Ovary (tissue), 9 donors: Measurements from ENCODE around the gene NRL. TPM values are rescaled to one million over a fixed set of nuclear protein-coding genes. Genes with fewer than 3 reads are reported as not detected.
A peak's percentile ranks its signal among the peaks of the same experiment; 100 is the strongest.

Experiments used
- DNase-seq, 5 donors: peaks; one replicate each; pipeline ENCODE4 v3.0.0-alpha.2; 2019 to 2020
- H3K27ac ChIP-seq, 2 donors: fragments of 200-600 bp; one replicate each; pipeline versions ENCODE4 v1.5.1 to v1.8.0; 2019 to 2022
- H3K27me3 ChIP-seq: fragments of 200-600 bp; one replicate; pipeline ENCODE4 v1.8.0; 2022
- H3K36me3 ChIP-seq: fragments of 200-600 bp; sonication (generic); one replicate; pipeline ENCODE4 v1.5.1; 2019
- H3K4me1 ChIP-seq: one replicate; pipeline ENCODE4 v1.8.1; 2013; ENCODE audit warnings: mild to moderate bottlenecking, moderate library complexity; ENCODE audit not compliant: insufficient read depth
- H3K4me3 ChIP-seq: fragments of 200-600 bp; sonication (generic); one replicate; pipeline ENCODE4 v1.5.1; 2017
- H3K9me3 ChIP-seq, 2 donors: fragments of 200-600 bp in 1 of 2; sonication (generic) in 1 of 2; one replicate each; pipeline versions ENCODE4 v1.5.1 to v1.8.1; 2013 to 2019; ENCODE audit warnings: mild to moderate bottlenecking in 1 of 2, moderate library complexity in 1 of 2
- EP300 ChIP-seq: sonication (generic); formaldehyde crosslinking; IDR thresholded peaks from one replicate; pipeline ENCODE4 v1.6.1; 2017; ENCODE audit warnings: antibody characterized with exemption
- POLR2A ChIP-seq: fragments of 450-650 bp; IDR thresholded peaks from one replicate; pipeline ENCODE4 v1.6.1; 2017; ENCODE audit warnings: antibody characterized with exemption, mild to moderate bottlenecking, moderate library complexity
- WGBS, 3 donors: extraction: QIAGEN DNeasy Blood & Tissue Kit in 1 of 3; methylation state at CpG; one replicate each; pipeline versions ENCODE4 v1.1.5 to v1.1.7; 2013 to 2017; 5-methylcytosine and 5-hydroxymethylcytosine counted together
- intact Hi-C, 4 donors: fragments of 100-400 bp; cut with DNase I; formaldehyde crosslinking; loops; one replicate each; pipeline versions ENCODE4 v1.11.0 to v1.15.1; 2022 to 2023
- polyA plus RNA-seq, 2 donors: library from polyadenylated mRNA; stranded (reverse); fragments of 200-250 nt in 1 of 2; fragments of 350-450 nt in 1 of 2; fragmentation: Illumina TruSeq in 1 of 2; extraction: RNeasy Lipid Tissue Mini Kit (QIAGEN cat#74804) in 1 of 2; gene quantifications; one replicate each; pipeline ENCODE4 v1.2.3, GENCODE V29; 2013 to 2014
- total RNA-seq, 7 donors: library from RNA; depleted of rRNA in 2 of 7; stranded (reverse); fragments of >200 nt in 2 of 7; fragmentation: NEBNext Ultra II Directional in 3 of 7; extraction: Animal tissue kit (Norgen Biotek cat#: 25700) in 3 of 7; gene quantifications; one replicate each; pipeline versions ENCODE4 v1.1.0 to v1.2.4, GENCODE V29; 2016 to 2023
- TF ChIP-seq, protein P1 (sequence below), 3 donors: fragments of 450-650 bp in 2 of 3; fragments of 200-600 bp in 1 of 3; IDR thresholded peaks; one replicate each; pipeline versions ENCODE4 v1.5.1 to v1.8.0; 2016 to 2022; ENCODE audit warnings: antibody characterized with exemption in 3 of 3, mild to moderate bottlenecking in 1 of 3
- donor health status: DM: no; HTN: no; CAD: no; lungs with moderate emphysema.
- donor health status: DM: no; HTN: no; CAD: no.
- donor health status: Bipolar disorder and iron deficiency.
- donor health status: DM: yes; HTN: yes; CAD: no.
- donor health status: DM: no; HTN: no; CAD: no.
- donor health status: DM: yes; HTN: yes; CAD: no.

NRL gene
- total and polyA plus RNA-seq, 9 donors, result 0.78 to 4.1 (median 2.8) TPM

- H3K27me3 ChIP-seq, result no peaks in the 10 kb centered on the region
- peak overlapping the region; percentile 63 for H3K4me3 ChIP-seq
- peak overlapping the region; percentile 40 to 46 for H3K27ac ChIP-seq
- intact Hi-C loops, result loop anchor here in 1 of 4 donors (10.0 kb wide), 1 partner anchor 109 kb away; the partner anchor contains the start of gene DHRS4L2
- peak in 1 of 5 donors; percentile 34 for DNase-seq
- TF ChIP-seq, protein P1, sequence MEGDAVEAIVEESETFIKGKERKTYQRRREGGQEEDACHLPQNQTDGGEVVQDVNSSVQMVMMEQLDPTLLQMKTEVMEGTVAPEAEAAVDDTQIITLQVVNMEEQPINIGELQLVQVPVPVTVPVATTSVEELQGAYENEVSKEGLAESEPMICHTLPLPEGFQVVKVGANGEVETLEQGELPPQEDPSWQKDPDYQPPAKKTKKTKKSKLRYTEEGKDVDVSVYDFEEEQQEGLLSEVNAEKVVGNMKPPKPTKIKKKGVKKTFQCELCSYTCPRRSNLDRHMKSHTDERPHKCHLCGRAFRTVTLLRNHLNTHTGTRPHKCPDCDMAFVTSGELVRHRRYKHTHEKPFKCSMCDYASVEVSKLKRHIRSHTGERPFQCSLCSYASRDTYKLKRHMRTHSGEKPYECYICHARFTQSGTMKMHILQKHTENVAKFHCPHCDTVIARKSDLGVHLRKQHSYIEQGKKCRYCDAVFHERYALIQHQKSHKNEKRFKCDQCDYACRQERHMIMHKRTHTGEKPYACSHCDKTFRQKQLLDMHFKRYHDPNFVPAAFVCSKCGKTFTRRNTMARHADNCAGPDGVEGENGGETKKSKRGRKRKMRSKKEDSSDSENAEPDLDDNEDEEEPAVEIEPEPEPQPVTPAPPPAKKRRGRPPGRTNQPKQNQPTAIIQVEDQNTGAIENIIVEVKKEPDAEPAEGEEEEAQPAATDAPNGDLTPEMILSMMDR (IDR thresholded peaks at IDR 0.05), result no peak
- TF ChIP-seq EP300, result no peak
- no peak for TF ChIP-seq POLR2A
- H3K36me3 ChIP-seq, result no peaks in the 10 kb centered on the region
- 81 to 85% (median 84%) methylated on average over 19 of the region's 19 CpGs for WGBS, 3 donors
- peaks cover 3% of the 10 kb centered on the region for H3K4me1 ChIP-seq
- no peaks in the 10 kb centered on the region for H3K9me3 ChIP-seq
These were observed 21.4 kb downstream of the NRL start for GRCh38 chr14:24093207-24093900.

- H3K27ac ChIP-seq, result no peak overlapping the region
- no peak overlapping the region for H3K4me3 ChIP-seq
- 88 to 92% (median 89%) methylated on average over 4 of the region's 4 CpGs for WGBS, 3 donors
- intact Hi-C loops, result loop anchor here in 1 of 4 donors (10.0 kb wide), 1 partner anchor 108 kb away; the partner anchor contains the start of gene DHRS4L2
- peaks cover 3% of the 10 kb centered on the region for H3K4me1 ChIP-seq
- no peaks in the 10 kb centered on the region for H3K27me3 ChIP-seq
- peak in 1 of 5 donors; percentile 1 for DNase-seq
- TF ChIP-seq EP300, result no peak
- TF ChIP-seq POLR2A, result no peak
- TF ChIP-seq, protein P1 (IDR thresholded peaks at IDR 0.05), result no peak
- no peaks in the 10 kb centered on the region for H3K36me3 ChIP-seq
- no peaks in the 10 kb centered on the region for H3K9me3 ChIP-seq
These were observed 22.1 kb downstream of the NRL start for GRCh38 chr14:24092505-24093206.

GRCh38 chr14:24092110-24092504 lies 22.6 kb downstream of the NRL start:
- no peaks in the 10 kb centered on the region for H3K9me3 ChIP-seq
- DNase-seq, result peak in 1 of 5 donors; percentile 1
- no peaks in the 10 kb centered on the region for H3K36me3 ChIP-seq
- TF ChIP-seq, protein P1 (IDR thresholded peaks at IDR 0.05), result no peak
- intact Hi-C loops, result loop anchor here in 1 of 4 donors (10.0 kb wide), 1 partner anchor 107 kb away; the partner anchor contains the start of gene DHRS4L2
- H3K4me1 ChIP-seq, result peaks cover 3% of the 10 kb centered on the region
- no peak overlapping the region for H3K4me3 ChIP-seq
- H3K27ac ChIP-seq, result no peak overlapping the region
- H3K27me3 ChIP-seq, result no peaks in the 10 kb centered on the region

GRCh38 chr14:24089890-24090289 lies 24.9 kb downstream of the NRL start:
- H3K4me3 ChIP-seq, result no peak overlapping the region
- no peak for DNase-seq
- no peaks in the 10 kb centered on the region for H3K27me3 ChIP-seq
- peaks cover 3% of the 10 kb centered on the region for H3K4me1 ChIP-seq
- no peaks in the 10 kb centered on the region for H3K9me3 ChIP-seq
- WGBS, 3 donors, result 80 to 82% (median 82%) methylated on average over 6 of the region's 6 CpGs
- TF ChIP-seq, protein P1 (IDR thresholded peaks at IDR 0.05), result no peak
- TF ChIP-seq POLR2A (no peak), EP300 (no peak)
- no peaks in the 10 kb centered on the region for H3K36me3 ChIP-seq
- intact Hi-C loops, result loop anchor here in 1 of 4 donors (10.0 kb wide), 1 partner anchor 105 kb away; the partner anchor contains the start of gene DHRS4L2
- H3K27ac ChIP-seq, result no peak overlapping the region
